HepG2 (cell line): ENCODE measurements around the gene TBC1D19. TPM values are rescaled to one million over a fixed set of nuclear protein-coding genes. Genes with fewer than 3 reads are reported as not detected.

ENCODE experiments used
- ARHGAP35 ChIP-seq: sonication (generic); formaldehyde crosslinking; IDR thresholded peaks from 2 replicates; pipeline ENCODE4 v1.9.0; 2022; ENCODE audit warnings: mild to moderate bottlenecking, inconsistent platforms, moderate library complexity, missing genetic modification reagents, borderline replicate concordance
- ARNT2 ChIP-seq: sonication (generic); formaldehyde crosslinking; IDR thresholded peaks from 2 replicates; pipeline ENCODE4 v1.8.0; 2022; ENCODE audit warnings: mild to moderate bottlenecking, low read depth, missing genetic modification reagents, moderate library complexity
- CHD2 ChIP-seq: IDR thresholded peaks from 2 replicates; pipeline ENCODE4 v1.6.1; 2011; ENCODE audit warnings: low read depth, low read length, improper control_type of control experiment
- FIP1L1 ChIP-seq: fragments of 200-400 bp; formaldehyde crosslinking; IDR thresholded peaks from 2 replicates; pipeline ENCODE4 v1.6.1; 2018; ENCODE audit warnings: low read depth, mild to moderate bottlenecking, low read length, moderate library complexity, borderline replicate concordance; ENCODE audit not compliant: insufficient read depth
- GABPB1 ChIP-seq: IDR thresholded peaks from 2 replicates; pipeline ENCODE4 v1.6.1; 2016; ENCODE audit warnings: mild to moderate bottlenecking, missing genetic modification reagents, moderate library complexity, missing compliant biosample characterization
- HMG20B ChIP-seq: conservative IDR thresholded peaks from 2 replicates; pipeline ENCODE4 v1.6.1; 2016; ENCODE audit warnings: missing genetic modification reagents, missing compliant biosample characterization
- MEIS1 ChIP-seq: sonication (generic); formaldehyde crosslinking; IDR thresholded peaks from 2 replicates; pipeline ENCODE4 v1.9.0; 2021; ENCODE audit warnings: mild to moderate bottlenecking, missing genetic modification reagents, moderate library complexity, borderline replicate concordance
- MTA3 ChIP-seq: sonication (generic); formaldehyde crosslinking; IDR thresholded peaks from 2 replicates; pipeline ENCODE4 v1.4.0; 2020; ENCODE audit warnings: missing genetic modification reagents
- NR2F1 ChIP-seq, 2 experiments: fragments of 450-650 bp in 1 of 2; formaldehyde crosslinking in 1 of 2; IDR thresholded peaks; 2 replicates each; pipeline versions ENCODE4 v1.5.0 to v1.6.1; 2016 to 2020; ENCODE audit warnings: mild to moderate bottlenecking in 1 of 2, missing compliant biosample characterization in 1 of 2, missing genetic modification reagents in 1 of 2, moderate library complexity in 1 of 2
- PLRG1 ChIP-seq: fragments of 450-650 bp; conservative IDR thresholded peaks from 2 replicates; pipeline ENCODE4 v1.6.1; 2016
- SP5 ChIP-seq: IDR thresholded peaks from 2 replicates; pipeline ENCODE4 v1.6.1; 2016; ENCODE audit warnings: low read depth, borderline replicate concordance
- ZNF260 ChIP-seq: sonication (generic); formaldehyde crosslinking; IDR thresholded peaks from 2 replicates; pipeline ENCODE4 v1.4.0; 2020; ENCODE audit warnings: missing genetic modification reagents, low read depth, mild to moderate bottlenecking, borderline replicate concordance
- ZNF34 ChIP-seq: sonication (generic); formaldehyde crosslinking; IDR thresholded peaks from 2 replicates; pipeline ENCODE4 v1.4.0; 2020; ENCODE audit warnings: mild to moderate bottlenecking, missing genetic modification reagents, borderline replicate concordance
- ZNF709 ChIP-seq: sonication (generic); formaldehyde crosslinking; IDR thresholded peaks from 2 replicates; pipeline ENCODE4 v1.5.0; 2020; ENCODE audit warnings: mild to moderate bottlenecking, missing genetic modification reagents
- polyA plus RNA-seq, 8 experiments: library from polyadenylated mRNA; depleted of rRNA in 3 of 8; stranded (reverse) in 7 of 8; unstranded in 1 of 8; fragments of >200 nt; fragmentation: Illumina TruSeq in 4 of 8; extraction: Trizol in 4 of 8; gene quantifications; 2 replicates each; pipeline versions ENCODE4 v1.2.1 to v1.2.3, GENCODE V29; 2011 to 2016; ENCODE audit warnings: low read depth in 4 of 8, missing spikeins in 1 of 8, mixed read lengths in 1 of 8; ENCODE audit not compliant: insufficient read depth in 1 of 8
- total RNA-seq, 5 experiments: library from RNA; depleted of rRNA; stranded (reverse); fragments of >200 nt; fragmentation: Illumina TruSeq; extraction: Trizol; gene quantifications; 2 replicates each; pipeline ENCODE4 v1.2.3, GENCODE V29; 2016; ENCODE audit warnings: low read depth in 1 of 5
- TF ChIP-seq, protein P1 (sequence below): sonication (generic); formaldehyde crosslinking; IDR thresholded peaks from 2 replicates; pipeline ENCODE4 v1.8.1; 2023; ENCODE audit warnings: missing genetic modification reagents, inconsistent platforms, borderline replicate concordance
- TF ChIP-seq, protein P2 (sequence below): sonication (generic); formaldehyde crosslinking; IDR thresholded peaks from 2 replicates; pipeline ENCODE4 v1.4.0; 2020; ENCODE audit warnings: missing genetic modification reagents, borderline replicate concordance
- TF ChIP-seq, protein P3 (sequence below): sonication (generic); formaldehyde crosslinking; IDR thresholded peaks from 2 replicates; pipeline ENCODE4 v1.5.0; 2020; ENCODE audit warnings: missing genetic modification reagents
- TF ChIP-seq, protein P4 (sequence below): sonication (generic); formaldehyde crosslinking; IDR thresholded peaks from 2 replicates; pipeline ENCODE4 v1.8.1; 2022; ENCODE audit warnings: mild to moderate bottlenecking, missing genetic modification reagents

Gene TBC1D19
- total and polyA plus RNA-seq, 2 of the 13 experiments (the other 11 are each of a cell fraction or from before 2014, with no cell fraction given), result 1.6 to 3.5 TPM

DNA sequence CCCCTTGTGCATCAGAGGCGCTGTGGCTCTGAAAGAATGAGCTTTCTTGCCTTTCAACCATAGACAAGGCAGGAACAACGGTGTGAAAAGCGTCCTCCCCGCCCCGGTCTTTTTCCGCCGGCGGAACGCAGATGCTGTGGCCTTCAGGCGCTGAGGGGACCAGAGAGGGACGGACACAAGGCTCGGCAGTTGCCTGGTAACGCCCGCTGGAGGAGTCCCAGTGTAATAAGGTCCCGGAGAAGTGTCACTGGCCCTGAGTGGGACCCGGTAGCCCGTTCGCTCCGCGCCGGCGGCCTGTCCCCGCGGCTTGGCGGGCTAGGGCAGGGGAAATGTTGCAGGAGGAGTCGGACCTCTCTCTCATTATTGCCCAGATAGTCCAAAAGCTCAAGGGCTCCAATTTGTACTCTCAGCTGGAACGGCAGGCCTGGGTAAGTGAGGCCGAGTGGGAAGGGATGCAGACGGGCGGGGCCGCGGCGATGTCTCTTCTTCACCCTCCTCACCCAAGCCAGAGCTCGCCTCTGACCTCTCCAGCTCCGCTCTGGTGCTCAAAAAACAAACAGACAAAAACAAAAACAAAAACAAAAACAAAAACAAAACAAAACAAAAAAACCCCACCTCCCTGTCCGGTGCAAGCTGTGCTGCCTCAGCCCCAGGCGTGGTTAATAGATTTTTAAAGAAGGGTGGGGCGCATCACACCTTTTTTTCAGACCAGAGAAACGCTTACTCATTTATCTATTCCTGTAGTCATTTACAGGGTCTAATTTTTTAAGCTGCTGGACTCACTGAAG lies at the start of gene TBC1D19 (continued):
- peak; percentile 92; the same call in 1 of the 2 replicates for TF ChIP-seq MEIS1
- peak; percentile 65; the same call in 1 of the 2 replicates for TF ChIP-seq ARNT2 (CRISPR knock-in tag)
- TF ChIP-seq SP5, result peak; percentile 54; the same call in 1 of the 2 replicates
- TF ChIP-seq, protein P1, sequence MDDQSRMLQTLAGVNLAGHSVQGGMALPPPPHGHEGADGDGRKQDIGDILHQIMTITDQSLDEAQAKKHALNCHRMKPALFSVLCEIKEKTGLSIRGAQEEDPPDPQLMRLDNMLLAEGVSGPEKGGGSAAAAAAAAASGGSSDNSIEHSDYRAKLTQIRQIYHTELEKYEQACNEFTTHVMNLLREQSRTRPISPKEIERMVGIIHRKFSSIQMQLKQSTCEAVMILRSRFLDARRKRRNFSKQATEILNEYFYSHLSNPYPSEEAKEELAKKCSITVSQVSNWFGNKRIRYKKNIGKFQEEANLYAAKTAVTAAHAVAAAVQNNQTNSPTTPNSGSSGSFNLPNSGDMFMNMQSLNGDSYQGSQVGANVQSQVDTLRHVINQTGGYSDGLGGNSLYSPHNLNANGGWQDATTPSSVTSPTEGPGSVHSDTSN, result no peak
- TF ChIP-seq HMG20B, result peak; percentile 82
- TF ChIP-seq GABPB1, result peak; percentile 95
- TF ChIP-seq FIP1L1, result no peak
- TF ChIP-seq MTA3 (CRISPR knock-in tag), result no peak
- 0 out of 4 replicates have a peak, but pooled peaks of 1 of the 2 experiments have one; percentile 36 for TF ChIP-seq NR2F1 (CRISPR knock-in tag; IDR thresholded peaks at IDR 0.05)
- TF ChIP-seq, protein P2, sequence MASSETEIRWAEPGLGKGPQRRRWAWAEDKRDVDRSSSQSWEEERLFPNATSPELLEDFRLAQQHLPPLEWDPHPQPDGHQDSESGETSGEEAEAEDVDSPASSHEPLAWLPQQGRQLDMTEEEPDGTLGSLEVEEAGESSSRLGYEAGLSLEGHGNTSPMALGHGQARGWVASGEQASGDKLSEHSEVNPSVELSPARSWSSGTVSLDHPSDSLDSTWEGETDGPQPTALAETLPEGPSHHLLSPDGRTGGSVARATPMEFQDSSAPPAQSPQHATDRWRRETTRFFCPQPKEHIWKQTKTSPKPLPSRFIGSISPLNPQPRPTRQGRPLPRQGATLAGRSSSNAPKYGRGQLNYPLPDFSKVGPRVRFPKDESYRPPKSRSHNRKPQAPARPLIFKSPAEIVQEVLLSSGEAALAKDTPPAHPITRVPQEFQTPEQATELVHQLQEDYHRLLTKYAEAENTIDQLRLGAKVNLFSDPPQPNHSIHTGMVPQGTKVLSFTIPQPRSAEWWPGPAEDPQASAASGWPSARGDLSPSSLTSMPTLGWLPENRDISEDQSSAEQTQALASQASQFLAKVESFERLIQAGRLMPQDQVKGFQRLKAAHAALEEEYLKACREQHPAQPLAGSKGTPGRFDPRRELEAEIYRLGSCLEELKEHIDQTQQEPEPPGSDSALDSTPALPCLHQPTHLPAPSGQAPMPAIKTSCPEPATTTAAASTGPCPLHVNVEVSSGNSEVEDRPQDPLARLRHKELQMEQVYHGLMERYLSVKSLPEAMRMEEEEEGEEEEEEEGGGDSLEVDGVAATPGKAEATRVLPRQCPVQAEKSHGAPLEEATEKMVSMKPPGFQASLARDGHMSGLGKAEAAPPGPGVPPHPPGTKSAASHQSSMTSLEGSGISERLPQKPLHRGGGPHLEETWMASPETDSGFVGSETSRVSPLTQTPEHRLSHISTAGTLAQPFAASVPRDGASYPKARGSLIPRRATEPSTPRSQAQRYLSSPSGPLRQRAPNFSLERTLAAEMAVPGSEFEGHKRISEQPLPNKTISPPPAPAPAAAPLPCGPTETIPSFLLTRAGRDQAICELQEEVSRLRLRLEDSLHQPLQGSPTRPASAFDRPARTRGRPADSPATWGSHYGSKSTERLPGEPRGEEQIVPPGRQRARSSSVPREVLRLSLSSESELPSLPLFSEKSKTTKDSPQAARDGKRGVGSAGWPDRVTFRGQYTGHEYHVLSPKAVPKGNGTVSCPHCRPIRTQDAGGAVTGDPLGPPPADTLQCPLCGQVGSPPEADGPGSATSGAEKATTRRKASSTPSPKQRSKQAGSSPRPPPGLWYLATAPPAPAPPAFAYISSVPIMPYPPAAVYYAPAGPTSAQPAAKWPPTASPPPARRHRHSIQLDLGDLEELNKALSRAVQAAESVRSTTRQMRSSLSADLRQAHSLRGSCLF (CRISPR knock-in tag), result no peak
- 0 out of 2 replicates have a peak, but pooled peaks have one; percentile 38 for TF ChIP-seq ZNF34 (CRISPR knock-in tag)
- TF ChIP-seq PLRG1, result no peak
- no peak for TF ChIP-seq ZNF709 (CRISPR knock-in tag)
- TF ChIP-seq ZNF260 (CRISPR knock-in tag), result no peak
- TF ChIP-seq, protein P3, sequence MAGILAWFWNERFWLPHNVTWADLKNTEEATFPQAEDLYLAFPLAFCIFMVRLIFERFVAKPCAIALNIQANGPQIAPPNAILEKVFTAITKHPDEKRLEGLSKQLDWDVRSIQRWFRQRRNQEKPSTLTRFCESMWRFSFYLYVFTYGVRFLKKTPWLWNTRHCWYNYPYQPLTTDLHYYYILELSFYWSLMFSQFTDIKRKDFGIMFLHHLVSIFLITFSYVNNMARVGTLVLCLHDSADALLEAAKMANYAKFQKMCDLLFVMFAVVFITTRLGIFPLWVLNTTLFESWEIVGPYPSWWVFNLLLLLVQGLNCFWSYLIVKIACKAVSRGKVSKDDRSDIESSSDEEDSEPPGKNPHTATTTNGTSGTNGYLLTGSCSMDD (CRISPR knock-in tag), result no peak
- TF ChIP-seq CHD2, result no peak
- TF ChIP-seq ARHGAP35 (CRISPR knock-in tag), result 0 out of 2 replicates have a peak, but pooled peaks have one; percentile 69
- TF ChIP-seq, protein P4, sequence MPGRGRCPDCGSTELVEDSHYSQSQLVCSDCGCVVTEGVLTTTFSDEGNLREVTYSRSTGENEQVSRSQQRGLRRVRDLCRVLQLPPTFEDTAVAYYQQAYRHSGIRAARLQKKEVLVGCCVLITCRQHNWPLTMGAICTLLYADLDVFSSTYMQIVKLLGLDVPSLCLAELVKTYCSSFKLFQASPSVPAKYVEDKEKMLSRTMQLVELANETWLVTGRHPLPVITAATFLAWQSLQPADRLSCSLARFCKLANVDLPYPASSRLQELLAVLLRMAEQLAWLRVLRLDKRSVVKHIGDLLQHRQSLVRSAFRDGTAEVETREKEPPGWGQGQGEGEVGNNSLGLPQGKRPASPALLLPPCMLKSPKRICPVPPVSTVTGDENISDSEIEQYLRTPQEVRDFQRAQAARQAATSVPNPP (CRISPR knock-in tag), result peak; percentile 75
